NB4 (cell line): ENCODE data around the gene SHANK1.

Experiments
- DNase-seq: peaks from one replicate; pipeline ENCODE4 v3.0.0; 2010; ENCODE audit warnings: low read depth
- H3K4me3 ChIP-seq: one replicate; pipeline ENCODE4 v1.5.1; 2011; ENCODE audit warnings: mild to moderate bottlenecking, low read depth, low read length, moderate library complexity
- CTCF ChIP-seq: IDR thresholded peaks from one replicate; pipeline ENCODE4 v1.5.1; 2012; ENCODE audit warnings: low read depth, low read length
- MAX ChIP-seq: IDR thresholded peaks from 2 replicates; pipeline ENCODE4 v1.6.1; 2011; ENCODE audit warnings: low read depth, low read length
- MYC ChIP-seq: IDR thresholded peaks from 2 replicates; pipeline ENCODE4 v1.6.1; 2011; ENCODE audit warnings: low read depth, low read length
- POLR2A ChIP-seq: IDR thresholded peaks from 2 replicates; pipeline ENCODE4 v1.6.1; 2011; ENCODE audit warnings: mild to moderate bottlenecking; ENCODE audit not compliant: insufficient read length; ENCODE audit errors: extremely low read depth

Gene SHANK1

GRCh38 chr19:50646074-50646807, 73.4 kb downstream of the SHANK1 start:
- TF ChIP-seq POLR2A (no peak), MAX (no peak), CTCF (no peak), MYC (no peak)
- no peak for DNase-seq
- no peak overlapping the region for H3K4me3 ChIP-seq

- TF ChIP-seq MAX, result no peak
- H3K4me3 ChIP-seq, result no peak overlapping the region
- no peak for DNase-seq
Observed at GRCh38 chr19:50645107-50645506, 74.5 kb downstream of the SHANK1 start.

DNA sequence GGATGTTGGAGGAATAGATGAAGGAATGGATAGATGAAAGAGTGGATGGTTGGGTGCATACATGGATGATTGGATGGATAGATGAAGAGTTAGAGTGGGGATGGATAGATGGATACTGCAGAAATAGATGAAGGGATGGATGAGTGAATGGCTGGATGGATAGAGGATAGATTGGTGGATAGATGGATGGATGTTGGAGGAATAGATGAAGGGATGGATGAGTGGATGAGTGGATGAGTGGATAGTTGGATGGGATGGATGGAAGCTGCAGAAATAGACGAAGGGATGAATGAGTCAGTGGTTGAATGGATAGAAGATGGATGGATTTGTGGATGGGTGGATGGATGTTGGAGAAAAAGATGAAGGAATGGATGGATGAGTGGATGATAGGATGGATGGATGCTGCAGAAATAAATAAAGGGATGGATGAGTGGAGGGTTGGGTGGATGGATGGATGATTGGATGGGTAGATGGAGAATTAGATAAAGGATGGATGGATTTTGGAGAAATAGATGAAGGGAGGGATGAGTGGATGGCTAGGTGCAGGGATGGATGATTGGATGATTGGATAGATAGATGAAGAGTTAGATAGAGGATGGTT, 75.2 kb downstream of the SHANK1 start:
- DNase-seq, result no peak
- TF ChIP-seq MYC, result no peak
- TF ChIP-seq MAX, result no peak
- TF ChIP-seq POLR2A, result no peak
- no peak for TF ChIP-seq CTCF

DNA sequence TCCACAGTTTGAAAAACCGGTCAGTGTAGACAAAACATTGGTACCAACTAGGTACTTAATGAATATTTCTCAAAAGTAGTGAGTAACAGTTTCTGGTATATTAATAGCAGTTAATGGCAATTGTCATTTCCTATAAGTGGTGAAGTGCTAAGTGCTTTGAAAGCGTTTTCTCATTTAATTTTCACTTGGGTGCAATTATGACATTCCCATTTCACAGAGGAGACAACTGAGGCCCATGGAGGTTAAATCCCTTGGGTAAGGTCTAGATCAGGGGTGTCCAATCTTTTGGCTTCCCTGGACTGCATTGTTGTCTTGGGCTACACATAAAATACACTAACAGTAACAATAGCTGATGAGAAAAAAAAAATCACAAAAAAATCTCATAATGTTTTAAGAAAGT, 79.2 kb downstream of the SHANK1 start:
- DNase-seq, result no peak
- no peak overlapping the region for H3K4me3 ChIP-seq
- no peak for TF ChIP-seq MYC
- TF ChIP-seq CTCF, result no peak
- TF ChIP-seq POLR2A, result no peak
- TF ChIP-seq MAX, result no peak

More for the DNA sequence above, 75.2 kb downstream of the SHANK1 start:
- H3K4me3 ChIP-seq, result no peak overlapping the region

DNA sequence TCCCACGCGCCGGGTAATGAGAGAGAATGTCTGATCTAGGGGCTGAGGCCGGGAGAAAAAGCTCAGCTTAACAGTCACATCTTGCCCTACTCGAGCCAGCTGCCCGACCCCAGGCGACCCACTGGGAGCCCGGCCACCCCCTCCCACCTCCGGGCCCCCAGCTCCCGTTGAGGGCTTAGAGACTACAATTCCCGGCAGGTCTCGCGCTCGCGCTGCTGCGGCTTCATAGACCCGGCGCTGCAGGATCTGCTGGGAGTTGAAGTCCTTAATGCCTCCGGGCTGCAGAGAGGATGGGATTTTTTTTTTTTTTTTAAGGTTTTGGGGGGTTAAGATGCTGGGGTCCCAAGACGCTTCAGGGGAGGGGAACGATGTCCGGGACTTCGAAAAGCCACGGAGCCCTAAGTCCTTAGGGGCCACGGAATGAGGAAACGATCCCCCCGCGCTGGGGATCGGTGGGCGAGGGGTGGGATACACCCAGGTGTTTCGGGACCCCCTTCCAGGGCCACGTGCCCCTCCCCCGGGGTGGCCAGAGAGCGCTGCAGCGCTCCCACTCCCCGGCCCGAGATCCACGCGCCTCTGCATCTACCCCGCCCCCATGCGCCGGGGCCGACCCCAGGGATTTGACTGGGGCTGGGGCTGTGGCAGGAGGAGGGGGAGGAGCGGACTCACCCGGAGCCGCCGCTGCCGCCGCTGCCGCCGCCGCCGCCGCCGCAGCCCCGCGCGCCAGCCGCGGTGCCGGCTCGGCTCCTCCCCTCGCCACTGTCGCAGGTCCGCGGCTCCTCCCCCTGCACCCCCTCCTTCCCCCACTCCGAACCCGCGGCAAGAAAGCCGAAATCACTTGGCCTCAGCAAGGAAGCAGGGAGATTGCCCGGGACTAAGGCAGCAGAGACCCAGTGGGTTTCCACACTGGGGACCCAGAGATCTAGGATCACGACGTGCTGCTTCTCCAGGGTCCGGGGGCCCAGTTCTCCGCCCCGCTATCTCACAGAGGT, 80.2 kb downstream of the SHANK1 start, which contains the start of gene SYT3:
Gene SYT3, minus strand, starts transcription at position 761 of the 992 bp plus-strand sequence. CDS start 2,470 bp downstream, outside the sequence.
- H3K4me3 ChIP-seq, result no peak within 1 kb of the TSS
- peak; percentile 53 for DNase-seq
- no peak for TF ChIP-seq MYC
- TF ChIP-seq MAX, result no peak
- no peak for TF ChIP-seq CTCF
- TF ChIP-seq POLR2A, result no peak
